ENCODE measurements around the gene SETBP1. TPM values are rescaled to one million over a fixed set of nuclear protein-coding genes. Genes with fewer than 3 reads are reported as not detected.
"Not testable (repeated sequence)": the region's sequence is repeated elsewhere in the genome, so short reads cannot be mapped to it uniquely, and the experiment has no call there.

The SETBP1 gene
- total RNA-seq, 2 donors from 2014 or later, result 17.3 to 20.1 TPM

- no peak for TF ChIP-seq CTCF (conservative IDR thresholded peaks at IDR 0.05)
- 71 to 95% methylated on average over 1 to 3 of the region's 3 CpGs for WGBS, 2 experiments (ENCODE audit: insufficient coverage in 1 of 2, insufficient read length in 1 of 2)
- Histone ChIP-seq H3K4me3 (ENCODE audit: low read length) (no peak overlapping the region), H3K9ac (ENCODE audit: extremely low read depth, low read length, poor library complexity, severe bottlenecking) (no peak overlapping the region), H3K27me3 (ENCODE audit: control insufficient read depth, insufficient read depth, low read length, poor library complexity, severe bottlenecking) (no peaks in the 10 kb centered on the region), H3K36me3 (ENCODE audit: control insufficient read depth, insufficient read depth, low read length) (peaks cover 32% of the 10 kb centered on the region), H3K9me3 (ENCODE audit: control insufficient read depth, low read length) (no peaks in the 10 kb centered on the region), H3K4me1 (ENCODE audit: control insufficient read depth, insufficient read depth, low read length) (peaks cover 22% of the 10 kb centered on the region), H3K27ac (ENCODE audit: low read depth, low read length) (no peak overlapping the region)
- Mint-ChIP-seq H3K36me3 (ENCODE audit: low read depth) (peaks cover 8% of the 10 kb centered on the region), H3K4me1 (peaks cover 44% of the 10 kb centered on the region), H3K27me3 (ENCODE audit: insufficient read depth) (no peaks in the 10 kb centered on the region), H3K9me3 (no peaks in the 10 kb centered on the region), H3K4me3 (no peak overlapping the region), H3K27ac (no peak overlapping the region)
- DNase-seq, result no peak
Observed at GRCh38 chr18:44719519-44720060, 38.9 kb downstream of the SETBP1 start.

GRCh38 chr18:44721748-44722147, 41.1 kb downstream of the SETBP1 start:
- not testable (repeated sequence) for H3K9me3 ChIP-seq (ENCODE audit: control insufficient read depth, low read length); H3K27ac ChIP-seq (ENCODE audit: low read depth, low read length); H3K9ac ChIP-seq (ENCODE audit: extremely low read depth, low read length, poor library complexity, severe bottlenecking); H3K27me3 ChIP-seq (ENCODE audit: control insufficient read depth, insufficient read depth, low read length, poor library complexity, severe bottlenecking); H3K9me3 Mint-ChIP-seq; H3K36me3 Mint-ChIP-seq (ENCODE audit: low read depth); H3K27ac Mint-ChIP-seq; H3K4me3 Mint-ChIP-seq; DNase-seq; H3K27me3 Mint-ChIP-seq (ENCODE audit: insufficient read depth); H3K4me3 ChIP-seq (ENCODE audit: low read length)
- WGBS, 2 experiments (ENCODE audit: insufficient coverage in 1 of 2, insufficient read length in 1 of 2), result 84 to 96% methylated on average over 2 to 3 of the region's 3 CpGs
- peaks cover 51% of the 10 kb centered on the region for H3K4me1 Mint-ChIP-seq
- H3K36me3 ChIP-seq (ENCODE audit: control insufficient read depth, insufficient read depth, low read length), result peaks cover 28% of the 10 kb centered on the region
- H3K4me1 ChIP-seq (ENCODE audit: control insufficient read depth, insufficient read depth, low read length), result peaks cover 30% of the 10 kb centered on the region

- H3K36me3 Mint-ChIP-seq (ENCODE audit: low read depth), result peaks cover 5% of the 10 kb centered on the region
- no peak overlapping the region for H3K4me3 Mint-ChIP-seq
- no peaks in the 10 kb centered on the region for H3K9me3 Mint-ChIP-seq
- Histone ChIP-seq H3K27me3 (ENCODE audit: control insufficient read depth, insufficient read depth, low read length, poor library complexity, severe bottlenecking) (no peaks in the 10 kb centered on the region), H3K36me3 (ENCODE audit: control insufficient read depth, insufficient read depth, low read length) (peaks cover 18% of the 10 kb centered on the region), H3K4me1 (ENCODE audit: control insufficient read depth, insufficient read depth, low read length) (peaks cover 46% of the 10 kb centered on the region), H3K27ac (ENCODE audit: low read depth, low read length) (peak overlapping the region; percentile 40), H3K9me3 (ENCODE audit: control insufficient read depth, low read length) (no peaks in the 10 kb centered on the region), H3K4me3 (ENCODE audit: low read length) (no peak overlapping the region), H3K9ac (ENCODE audit: extremely low read depth, low read length, poor library complexity, severe bottlenecking) (no peak overlapping the region)
- no peaks in the 10 kb centered on the region for H3K27me3 Mint-ChIP-seq (ENCODE audit: insufficient read depth)
- H3K27ac Mint-ChIP-seq, result no peak overlapping the region
- WGBS, 2 experiments (ENCODE audit: insufficient coverage in 1 of 2, insufficient read length in 1 of 2), result 75 to 91% methylated on average over 3 to 6 of the region's 6 CpGs
- H3K4me1 Mint-ChIP-seq, result peaks cover 62% of the 10 kb centered on the region
- DNase-seq, result no peak
- TF ChIP-seq CTCF (conservative IDR thresholded peaks at IDR 0.05), result no peak
Observed at GRCh38 chr18:44723411-44723810, 42.7 kb downstream of the SETBP1 start.

All from endodermal cell (in vitro differentiated cells).